ENCODE data around the gene PSMB3.

DNA sequence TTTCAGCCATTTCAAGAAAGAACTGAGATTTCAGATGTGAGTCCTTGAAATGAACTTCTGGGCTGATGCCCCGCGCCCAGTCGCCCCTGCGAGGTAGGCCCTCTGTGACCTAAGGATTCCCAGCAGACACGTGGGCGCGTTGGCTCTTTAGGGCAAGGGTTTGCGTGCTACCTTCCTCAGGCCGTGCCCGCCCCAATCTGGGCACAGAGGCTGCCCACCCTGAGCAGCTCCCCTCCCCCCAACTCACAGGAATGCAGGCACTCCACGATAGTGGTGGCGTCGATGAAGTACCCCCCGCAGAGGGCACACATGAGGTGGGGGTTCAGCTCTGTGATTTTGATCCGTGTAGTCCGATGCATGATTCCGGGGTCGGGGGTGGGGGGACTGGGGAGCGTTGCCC is 12.5 kb upstream of the PSMB3 start:
- TF ChIP-seq TAF1 (IDR thresholded peaks at IDR 0.05; ENCODE audit: low read depth) (no peak), YY1 (IDR thresholded peaks at IDR 0.05; ENCODE audit: low read depth) (no peak), ZBTB7A (IDR thresholded peaks at IDR 0.05; ENCODE audit: low read depth) (no peak), EP300 (IDR thresholded peaks at IDR 0.05; ENCODE audit: borderline replicate concordance) (no peak)
